ENCODE data around the gene KLHL18.
A peak's percentile ranks its signal among the peaks of the same experiment; 100 is the strongest.
"Not testable (repeated sequence)": the region's sequence is repeated elsewhere in the genome, so short reads cannot be mapped to it uniquely, and the experiment has no call there.

KLHL18 gene

DNA sequence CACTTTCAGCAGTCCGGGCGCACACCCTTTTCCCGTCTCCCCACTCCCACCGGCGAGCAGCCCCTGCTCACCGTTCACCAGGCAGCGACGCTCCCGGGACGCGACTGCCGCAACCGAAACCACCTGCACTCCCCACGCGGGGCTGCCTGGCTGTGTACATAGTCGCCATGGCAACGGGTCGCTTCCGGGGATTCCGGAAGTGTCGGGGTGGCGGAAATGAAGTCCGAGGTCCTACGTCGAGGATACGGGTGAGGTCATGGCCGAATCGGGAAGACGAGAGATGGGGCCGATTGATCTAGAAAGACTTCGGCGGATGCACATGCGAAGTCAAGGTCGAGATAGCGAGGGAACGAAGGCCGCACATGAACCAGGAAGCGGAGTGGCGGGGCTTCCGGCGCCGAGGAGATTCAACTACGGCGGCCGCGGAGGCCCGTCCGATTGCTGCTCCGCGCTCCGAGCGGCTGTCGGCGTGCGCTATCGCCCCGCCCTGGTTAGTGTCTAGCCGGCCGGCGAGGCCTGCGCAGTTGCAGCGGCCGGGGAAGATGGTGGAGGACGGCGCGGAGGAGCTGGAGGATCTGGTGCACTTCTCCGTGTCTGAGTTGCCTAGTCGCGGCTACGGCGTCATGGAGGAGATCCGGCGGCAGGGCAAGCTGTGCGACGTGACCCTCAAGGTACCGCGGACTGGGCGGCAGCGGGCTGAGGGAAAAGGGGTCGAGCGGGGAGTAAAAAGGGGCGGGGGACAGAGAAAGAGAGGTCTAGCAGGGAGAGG is at the start of gene KLHL18, which contains the start of gene KIF9:
KLHL18 (plus strand) TSS at position 521 of the 769 bp plus-strand sequence; CDS start at position 543, 22 bp downstream.
KIF9 (minus strand) TSS at position 376 of the 769 bp plus-strand sequence. CDS start 5,425 bp downstream, outside the sequence.
- peak; percentile 97 for DNase-seq

DNA sequence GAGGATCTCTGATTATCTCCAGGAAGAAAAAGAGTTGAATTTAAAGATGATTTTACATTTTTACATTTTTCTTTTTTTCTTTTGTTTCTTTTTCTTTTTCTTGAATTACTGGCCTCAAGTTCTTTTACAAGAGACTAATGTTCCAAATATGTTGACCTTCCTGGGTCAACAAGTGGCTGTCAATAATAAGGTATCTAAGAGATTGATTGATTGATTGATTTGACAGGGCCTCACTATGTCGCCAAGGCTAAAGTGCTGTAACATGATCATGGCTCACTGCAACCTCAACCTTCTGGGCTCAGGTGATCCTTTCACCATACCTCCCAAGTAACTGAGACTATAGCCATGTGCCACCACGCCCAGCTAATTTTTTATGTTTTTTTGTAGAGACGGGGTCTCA is 44.7 kb upstream of the KLHL18 start:
- DNase-seq = no peak

DNA sequence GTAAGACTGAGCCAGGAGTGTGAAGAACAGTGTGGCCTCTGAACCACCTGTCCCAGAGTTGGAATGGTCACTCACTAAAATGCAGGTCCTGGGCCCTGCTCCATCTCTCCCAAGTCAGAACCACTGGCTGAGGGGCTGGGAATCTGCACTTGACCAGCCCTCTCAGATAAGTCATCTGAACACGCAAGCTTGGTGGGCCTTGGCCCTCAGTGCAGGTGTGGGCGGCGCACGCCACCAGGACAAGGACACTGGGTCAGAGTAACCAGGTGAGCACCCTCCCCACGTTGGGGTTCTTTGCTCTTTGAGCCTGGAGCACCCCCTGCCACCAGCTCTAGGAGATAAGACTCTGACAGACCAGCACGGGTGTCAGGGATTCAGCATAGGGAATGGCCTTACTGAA is 42.8 kb upstream of the KLHL18 start:
- DNase-seq = no peak

DNA sequence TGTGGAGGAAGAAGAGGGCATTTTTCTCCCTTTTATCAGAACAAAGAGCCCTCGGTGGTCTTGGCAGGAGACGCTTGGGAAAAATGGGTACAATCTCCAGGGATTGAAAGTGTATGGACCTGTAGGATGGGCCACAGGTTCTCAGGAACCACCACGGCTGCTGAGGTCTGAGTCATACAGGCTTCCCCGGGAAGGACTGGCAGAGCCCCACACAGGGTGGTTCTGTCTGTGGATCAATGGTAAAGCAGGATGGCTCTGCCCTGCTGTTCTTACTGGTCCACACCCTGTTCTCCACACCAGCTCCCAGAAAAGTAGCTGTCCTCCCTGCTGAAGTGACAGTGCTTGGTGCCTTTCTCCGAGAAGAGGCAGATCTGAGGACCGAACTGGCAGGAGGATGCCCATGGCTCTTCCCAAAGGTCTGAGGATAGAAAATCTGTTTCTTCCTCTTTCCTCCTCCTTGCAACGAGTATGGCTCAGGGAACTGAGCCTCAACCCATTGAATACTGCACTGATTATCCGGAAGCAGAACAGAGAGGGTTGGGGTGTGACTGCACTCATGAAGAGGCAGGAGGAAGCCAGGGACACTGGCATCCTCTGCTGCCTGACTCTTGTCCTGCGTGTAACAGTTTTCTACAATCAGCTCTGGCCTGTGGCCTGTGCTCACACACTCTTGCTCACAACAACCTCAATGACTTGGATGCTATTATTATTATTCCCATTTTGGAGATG is 39.2 kb upstream of the KLHL18 start:
- DNase-seq = no peak

DNA sequence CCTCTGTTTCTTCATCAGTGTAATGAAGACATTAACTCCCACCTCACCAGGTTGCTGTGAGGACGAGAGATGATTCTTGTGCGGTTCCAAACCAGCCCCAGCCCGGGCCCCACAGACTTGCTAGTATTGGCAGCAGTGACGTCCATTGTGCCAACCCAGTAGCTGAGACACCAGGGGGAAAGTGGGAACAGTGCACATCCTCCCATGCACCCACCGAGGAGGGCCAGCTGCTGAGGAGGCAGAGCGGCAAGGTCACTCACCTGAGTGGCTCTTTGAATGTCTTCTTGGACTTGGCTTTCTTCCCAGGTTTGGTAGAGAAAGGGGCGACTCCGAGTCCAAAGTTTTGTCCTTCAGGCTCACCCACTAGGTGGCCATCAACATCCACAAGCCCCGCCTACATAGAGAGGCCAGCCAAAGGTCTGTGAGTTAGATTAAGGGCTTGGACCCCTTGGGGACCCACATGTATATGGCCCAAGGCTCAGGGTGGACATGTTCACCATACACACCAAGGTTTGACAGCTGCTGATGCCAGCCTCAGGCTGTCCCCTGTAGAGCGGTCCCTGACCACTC is 38.1 kb upstream of the KLHL18 start:
- DNase-seq = no peak

DNA sequence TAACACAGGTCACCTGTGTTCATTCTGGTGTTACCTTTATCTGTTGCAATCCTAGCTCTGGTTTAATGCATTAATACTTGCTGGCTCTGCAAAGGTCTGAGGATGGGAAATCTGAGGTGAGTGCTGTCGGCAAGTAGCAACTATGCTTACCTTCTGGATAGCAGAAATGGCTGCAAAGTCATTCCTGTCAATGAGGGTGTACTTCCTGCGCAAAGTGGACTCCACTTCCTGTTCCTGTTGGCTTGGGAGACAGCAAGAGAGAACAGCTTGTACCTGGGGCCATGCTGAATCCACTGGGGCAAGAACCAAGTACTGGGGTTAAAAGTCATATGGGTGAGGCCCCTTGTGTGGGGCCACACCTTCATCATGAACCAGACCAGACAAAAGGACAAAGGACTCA is 37.5 kb upstream of the KLHL18 start:
- DNase-seq = no peak

DNA sequence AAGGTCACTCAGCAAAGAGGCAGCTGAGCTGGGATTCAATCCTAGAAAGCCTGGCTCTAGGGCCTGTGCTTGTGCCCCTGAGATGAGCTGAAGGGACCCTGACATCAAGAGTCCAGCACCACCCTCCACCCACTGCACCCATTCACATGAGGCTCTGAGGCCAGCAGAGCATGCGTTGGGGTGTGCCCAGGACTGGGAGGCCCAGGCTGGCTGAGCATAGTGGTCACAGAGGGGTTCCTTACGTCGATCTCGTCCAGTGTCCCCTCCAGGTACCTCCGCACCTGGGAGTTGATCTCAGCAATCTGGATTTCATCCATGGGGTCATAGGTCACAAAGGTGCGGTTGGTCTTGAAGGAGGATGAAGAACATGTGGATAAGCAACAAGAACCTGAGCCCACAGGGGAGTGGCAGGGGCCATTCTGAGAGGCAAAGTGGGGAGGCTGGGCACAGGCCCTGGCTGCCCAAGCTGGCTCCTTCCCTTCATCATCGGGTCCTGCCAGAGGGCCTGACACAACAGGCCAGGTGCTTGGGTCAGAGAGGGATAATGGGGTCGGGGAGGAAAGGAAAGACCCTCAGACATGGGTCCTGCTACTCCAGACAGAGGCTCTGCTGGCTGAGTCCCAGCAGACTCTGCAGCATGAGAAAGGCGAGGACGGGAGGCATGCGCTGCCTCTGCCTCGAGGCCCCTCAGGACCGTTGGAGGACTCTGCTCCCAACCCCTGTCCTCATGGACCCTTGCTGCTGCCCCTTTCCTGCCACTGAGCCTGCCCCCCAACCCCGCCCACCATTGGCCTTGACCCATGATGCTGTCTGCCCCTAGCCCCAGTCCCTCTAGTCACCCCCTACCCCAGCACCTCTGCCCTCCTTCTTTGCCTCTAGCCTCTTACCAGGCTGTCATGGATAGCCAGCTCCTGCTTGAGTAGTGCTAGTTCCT is 35.3 kb upstream of the KLHL18 start:
- DNase-seq = no peak

DNA sequence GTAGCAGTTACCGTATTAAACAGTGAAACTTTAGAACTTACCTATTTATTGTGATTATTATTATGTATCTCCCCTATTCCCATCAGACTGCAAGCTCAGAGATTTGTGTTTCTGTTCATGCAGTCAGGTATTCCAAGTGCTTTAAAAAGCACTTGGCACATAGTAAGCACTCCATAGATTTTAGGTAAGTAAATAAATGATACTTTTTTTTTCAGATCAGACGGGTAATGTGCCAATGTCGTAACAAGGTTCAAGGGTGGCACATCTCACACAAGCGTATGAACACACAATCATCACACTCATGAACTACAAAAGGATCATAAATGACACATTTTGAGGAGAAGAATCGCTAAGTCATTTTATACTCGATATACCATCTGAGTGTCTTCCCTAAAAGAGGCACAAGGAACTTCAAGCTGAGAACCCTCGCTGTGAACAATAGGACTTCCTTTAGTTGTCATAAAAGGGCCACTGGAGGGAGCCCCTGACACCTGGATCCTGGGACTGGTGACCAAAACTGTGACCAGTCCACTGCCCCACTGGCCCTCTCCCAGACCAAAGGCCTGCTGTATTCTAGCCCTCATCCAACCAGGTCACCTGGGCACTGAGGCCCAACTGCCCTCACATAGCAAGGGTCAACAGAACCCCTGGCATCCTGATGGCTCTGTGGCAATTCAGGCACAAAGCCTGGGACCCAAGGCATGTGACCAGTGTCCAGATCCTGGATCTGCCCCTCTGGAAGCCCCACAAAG is 32.3 kb upstream of the KLHL18 start:
- no peak for DNase-seq

DNA sequence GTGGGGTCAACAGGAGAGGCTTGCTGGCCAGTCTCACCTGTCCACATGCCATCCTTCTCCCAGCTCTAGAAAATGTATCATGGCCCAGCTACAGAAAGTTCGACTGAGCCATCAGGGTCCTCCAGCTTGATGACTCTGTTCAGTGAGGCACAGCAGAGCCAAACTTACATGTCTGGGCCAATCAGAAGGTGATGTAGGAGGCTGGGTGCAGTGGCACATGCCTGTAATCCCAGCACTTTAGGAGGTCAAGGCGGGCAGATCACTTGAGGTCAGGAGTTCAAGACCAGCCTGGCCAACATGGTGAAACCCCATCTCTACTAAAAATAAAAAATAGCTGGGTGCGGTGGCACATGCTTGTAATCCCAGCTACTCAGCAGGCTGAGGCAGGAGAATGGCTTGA is 31.7 kb upstream of the KLHL18 start:
- not testable (repeated sequence) for DNase-seq

DNA sequence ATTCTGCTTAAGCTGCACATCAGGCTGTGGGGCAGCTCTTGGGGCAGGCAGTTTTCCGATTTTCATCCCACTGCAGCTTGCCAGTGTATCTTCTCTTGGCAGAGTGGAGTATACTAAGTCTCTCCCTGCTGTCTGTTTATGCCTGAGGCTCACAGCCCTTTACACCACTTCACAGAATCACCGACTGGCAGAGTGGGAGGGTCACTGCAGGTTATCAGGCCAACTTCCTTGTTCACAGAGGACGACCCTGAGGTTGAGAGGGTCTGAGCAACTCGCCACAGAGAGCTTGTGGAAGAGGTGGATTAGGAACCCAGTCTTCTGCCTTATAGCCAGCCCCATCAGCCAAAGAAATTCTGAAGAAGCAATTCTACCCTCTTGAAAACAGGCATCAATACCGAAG is 31.1 kb upstream of the KLHL18 start:
- no peak for DNase-seq

DNA sequence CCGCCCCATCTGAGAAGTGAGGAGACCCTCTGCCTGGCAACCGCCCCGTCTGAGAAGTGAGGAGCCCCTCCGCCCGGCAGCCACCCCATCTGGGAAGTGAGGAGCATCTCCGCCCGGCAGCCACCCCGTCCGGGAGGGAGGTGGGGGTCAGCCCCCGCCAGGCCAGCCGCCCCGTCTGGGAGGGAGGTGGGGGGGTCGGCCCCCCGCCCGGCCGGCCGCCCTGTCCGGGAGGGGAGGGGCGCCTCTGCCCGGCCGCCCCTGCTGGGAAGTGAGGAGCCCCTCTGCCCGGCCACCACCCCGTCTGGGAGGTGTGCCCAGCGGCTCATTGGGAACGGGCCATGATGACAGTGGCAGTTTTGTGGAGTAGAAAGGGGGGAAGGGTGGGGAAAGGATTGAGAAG is 26.4 kb upstream of the KLHL18 start:
- not testable (repeated sequence) for DNase-seq

DNA sequence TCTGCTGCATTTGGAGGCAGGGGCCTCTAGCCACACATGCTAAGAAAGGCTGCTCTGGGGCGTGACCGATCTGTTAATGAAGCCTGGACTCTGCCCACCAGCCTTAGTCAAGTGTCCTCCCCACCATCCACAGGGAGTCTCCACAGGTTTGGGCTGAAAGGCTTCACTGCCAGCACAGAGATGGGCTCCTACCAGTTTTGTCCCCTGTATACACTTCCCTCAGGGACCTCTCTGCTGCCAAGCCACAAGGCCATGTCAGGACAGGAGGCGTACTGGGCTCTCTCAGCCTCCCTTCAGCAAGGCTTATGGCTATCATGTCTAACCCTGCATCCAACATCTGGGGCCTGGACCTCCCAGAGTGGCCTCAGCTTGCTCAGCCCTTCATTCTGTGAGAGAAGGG is 23.6 kb upstream of the KLHL18 start:
- no peak for DNase-seq

DNA sequence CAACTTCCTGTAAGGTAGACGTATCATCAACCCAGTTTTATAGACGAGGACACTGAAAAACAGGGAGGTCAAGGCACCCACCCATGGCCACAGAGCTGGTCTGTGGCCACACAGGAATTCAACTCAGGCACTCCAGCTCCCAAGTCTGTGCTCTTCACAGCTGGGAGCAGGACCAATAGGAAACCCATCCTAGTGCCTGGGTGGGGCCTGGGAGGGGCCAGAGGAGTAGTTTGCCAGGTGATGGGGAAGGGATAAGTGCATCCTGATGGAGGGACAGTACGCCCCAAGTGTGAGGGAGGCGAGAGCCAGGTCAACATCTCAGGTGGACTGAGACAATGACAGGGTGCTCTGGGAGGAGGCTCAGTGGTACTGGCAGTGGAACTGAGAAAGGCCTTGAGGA is 22.1 kb upstream of the KLHL18 start:
- DNase-seq = no peak

DNA sequence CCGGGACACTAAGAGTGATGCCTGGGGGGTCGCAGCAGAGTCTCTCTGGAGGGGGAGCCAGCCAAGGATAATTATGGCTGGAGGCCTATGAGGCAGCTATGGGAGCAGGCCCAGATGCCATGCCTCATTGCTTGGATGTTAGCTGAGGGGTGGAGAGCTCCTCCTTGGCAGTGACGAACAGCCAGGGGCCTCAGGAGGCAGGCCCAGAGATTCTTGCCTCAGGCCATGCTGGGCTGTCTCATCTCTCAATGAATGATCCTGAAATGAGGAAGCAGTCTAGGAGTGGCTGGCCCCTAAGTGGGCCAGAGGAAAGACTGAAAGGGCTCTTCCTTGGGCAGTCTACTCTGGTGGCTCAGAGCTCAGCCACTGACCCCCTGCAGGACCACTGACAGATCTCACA is 21.4 kb upstream of the KLHL18 start:
- no peak for DNase-seq

DNA sequence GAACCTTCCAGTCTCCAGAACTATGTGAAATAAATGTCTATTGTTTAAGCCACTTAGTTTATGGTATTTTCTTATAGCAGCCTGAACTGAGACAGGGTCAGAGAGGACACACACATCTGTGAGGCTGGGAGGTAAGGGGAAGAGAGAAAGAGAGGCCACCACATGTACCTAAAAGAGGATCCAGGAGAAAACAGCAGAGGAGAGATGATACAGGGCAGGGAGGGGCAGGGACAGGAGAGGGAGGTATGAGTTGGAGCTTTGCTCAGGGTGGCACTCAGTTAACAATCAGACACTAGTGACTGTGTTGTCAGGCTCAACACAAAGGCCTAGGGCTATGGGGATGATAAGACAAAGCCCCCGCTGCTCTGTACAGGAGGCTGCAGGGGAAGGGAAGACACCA is 17.7 kb upstream of the KLHL18 start:
- DNase-seq = no peak

DNA sequence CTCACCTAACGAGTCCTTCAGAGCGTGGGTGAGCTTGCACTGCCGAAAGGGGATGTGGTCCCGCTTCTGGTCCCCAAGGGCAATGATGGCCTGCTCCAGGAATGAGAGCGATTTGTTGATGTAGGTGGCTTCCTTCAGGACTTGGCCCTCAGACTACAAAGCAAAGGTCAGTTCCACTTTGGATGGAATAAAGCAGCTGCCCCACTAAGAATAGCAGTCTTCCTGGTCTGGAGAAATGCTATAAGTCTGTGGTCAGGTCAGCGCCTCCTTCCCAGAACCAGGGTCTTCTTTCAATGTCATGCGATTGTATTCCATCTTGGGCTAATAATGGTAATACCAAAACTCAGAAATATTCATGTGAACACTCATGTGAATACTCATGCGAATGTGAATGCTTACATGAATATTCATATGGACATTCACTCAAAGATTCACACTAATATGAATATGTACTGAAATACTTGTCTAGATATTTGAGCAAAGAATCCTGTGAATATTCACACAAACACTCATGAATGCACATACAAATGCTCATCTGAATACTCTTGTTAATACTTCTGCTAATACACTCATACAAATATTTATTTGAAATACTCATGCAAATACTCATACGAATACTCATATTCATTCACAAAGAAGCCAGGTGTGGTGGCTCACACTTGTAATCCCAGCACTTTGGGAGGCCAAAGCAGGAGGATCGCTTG is 16.9 kb upstream of the KLHL18 start:
- DNase-seq = no peak

DNA sequence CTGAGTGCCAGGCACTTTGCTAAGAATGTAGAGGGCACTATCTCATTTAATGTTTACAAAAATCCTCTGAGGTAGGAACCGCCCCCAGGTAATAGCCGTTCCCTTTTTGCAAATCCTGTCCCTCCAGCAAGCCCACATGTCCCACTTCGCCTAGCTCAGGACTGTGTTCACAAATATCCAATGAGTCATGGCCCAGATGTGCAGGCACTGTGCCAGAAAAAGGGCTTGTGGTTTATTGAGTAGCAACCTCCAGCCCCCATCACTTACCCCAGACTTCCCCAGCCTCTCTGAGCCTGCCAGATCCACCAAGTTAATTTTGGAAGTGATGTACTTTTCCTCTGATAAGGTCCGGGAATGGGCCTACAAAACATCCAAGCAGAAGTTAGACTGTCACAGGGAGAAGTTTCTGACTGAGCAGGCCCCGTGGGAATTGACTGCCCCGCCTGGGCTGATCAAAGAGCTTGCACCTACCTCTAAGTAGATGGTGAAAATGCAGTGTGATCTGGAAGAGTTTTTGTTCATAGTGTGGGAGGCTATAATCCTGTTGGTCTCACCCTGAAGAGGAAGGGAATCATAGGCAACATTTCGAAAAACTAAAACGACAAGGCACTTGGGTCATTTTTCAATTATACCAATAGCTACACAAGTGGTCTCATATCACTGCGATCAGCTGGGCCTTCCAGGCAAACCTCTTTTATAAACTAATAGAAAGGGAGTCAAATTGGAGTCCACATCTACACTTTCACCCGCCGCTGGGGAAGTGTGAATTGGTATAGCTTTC is 15.8 kb upstream of the KLHL18 start:
- peak; percentile 67 for DNase-seq

DNA sequence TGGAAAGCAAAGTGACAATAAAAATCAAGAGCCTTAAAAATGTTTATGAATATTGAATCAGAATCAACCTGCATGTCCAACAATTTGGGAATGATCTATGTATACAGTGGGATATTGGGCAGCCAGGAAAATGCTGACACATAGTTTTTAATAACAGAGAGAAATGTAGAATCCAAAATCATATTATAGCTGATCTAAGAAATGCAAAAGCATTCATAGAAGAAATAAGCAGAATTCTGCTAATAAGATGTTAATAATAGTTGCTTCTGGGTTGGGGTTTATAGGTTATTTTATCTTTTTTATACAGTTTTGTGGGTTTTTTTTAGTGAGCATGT is 15.3 kb upstream of the KLHL18 start:
- DNase-seq = no peak

DNA sequence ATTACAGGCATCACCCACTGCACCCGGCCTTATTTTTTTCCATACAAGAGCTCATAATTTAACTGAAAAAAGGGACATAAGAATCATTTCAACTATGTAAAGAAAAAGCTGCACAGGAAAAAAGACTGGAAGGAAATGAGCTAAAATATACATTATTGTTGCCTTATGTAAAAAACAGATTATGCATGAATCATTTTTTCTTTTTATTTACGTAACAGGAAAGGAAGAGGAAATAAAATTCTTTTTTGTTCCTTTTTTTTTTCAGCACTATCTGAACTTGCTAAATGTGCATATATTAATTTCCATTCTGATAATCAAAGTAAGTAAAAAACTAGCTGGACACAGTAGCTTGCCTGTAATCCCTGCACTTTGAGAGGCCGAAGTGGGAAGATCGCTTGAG is 12.2 kb upstream of the KLHL18 start:
- no peak for DNase-seq

DNA sequence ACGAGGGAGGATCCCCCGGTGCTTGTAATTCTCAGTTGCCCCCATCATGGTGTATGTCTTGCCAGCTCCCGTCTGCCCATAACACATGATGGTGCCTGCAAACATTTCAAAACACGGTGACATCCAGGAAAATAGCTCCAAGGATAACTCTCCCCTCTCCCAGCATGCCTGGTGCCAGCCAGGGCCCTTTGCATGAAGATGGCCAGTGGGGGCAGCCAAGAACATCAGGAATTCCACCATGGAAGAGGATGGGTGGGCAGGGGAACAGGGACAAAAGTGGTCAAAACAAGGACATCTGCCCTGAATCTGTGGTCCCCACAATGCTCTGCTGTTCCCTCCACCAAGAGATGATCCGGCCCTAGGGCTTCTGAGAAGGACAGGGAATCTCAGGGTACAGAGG is 9.2 kb upstream of the KLHL18 start:
- no peak for DNase-seq

DNA sequence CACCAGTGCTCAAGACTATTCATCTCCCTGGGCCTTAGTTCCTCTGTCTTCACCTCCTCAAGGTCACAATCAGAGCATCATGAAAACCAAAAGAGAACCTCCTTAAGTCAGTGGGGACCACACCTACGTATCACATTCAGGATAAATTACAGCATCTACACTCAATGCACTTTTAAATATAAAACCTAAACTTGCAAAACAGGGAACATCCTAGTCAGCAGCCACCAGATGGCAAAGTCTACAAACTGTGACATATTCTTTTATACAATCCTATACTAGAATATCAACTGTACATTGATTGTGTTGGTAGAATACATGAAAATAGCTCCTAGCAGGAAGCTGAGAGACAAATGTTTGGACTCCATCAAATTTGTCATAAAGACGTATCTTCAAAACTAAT is 8.1 kb upstream of the KLHL18 start:
- DNase-seq = no peak

Measured in activated CD8-positive, alpha-beta memory T cell treated with anti-CD3 and anti-CD28 coated beads, Interleukin-2, amount 50 U/mL, for 48 hours (primary cell).